Cardiac fibroblast (primary cell): ENCODE data around the gene MMP14.
A peak's percentile ranks its signal among the peaks of the same experiment; 100 is the strongest.

ENCODE experiments used
- DNase-seq, 2 donors: peaks; one replicate each; pipeline versions ENCODE4 v3.0.0 to v3.0.0-alpha.2; 2010; ENCODE audit warnings: low read depth in 2 of 2
- H3K4me3 ChIP-seq, 2 donors: replicated peaks in 1 of 2; 1 replicate in 1 of 2; 2 replicates in 1 of 2; pipeline ENCODE4 v1.5.1; 2011; ENCODE audit warnings: low read depth in 2 of 2, low read length in 2 of 2, mild to moderate bottlenecking in 2 of 2, moderate library complexity in 1 of 2
- TF ChIP-seq, protein P1 (sequence below): IDR thresholded peaks from one replicate; pipeline ENCODE4 v1.5.1; 2011; ENCODE audit warnings: low read depth, mild to moderate bottlenecking, low read length, inconsistent platforms

The MMP14 gene

GRCh38 chr14:22865424-22866405 lies 29.3 kb downstream of the MMP14 start:
- no peak for DNase-seq
- TF ChIP-seq, protein P1, sequence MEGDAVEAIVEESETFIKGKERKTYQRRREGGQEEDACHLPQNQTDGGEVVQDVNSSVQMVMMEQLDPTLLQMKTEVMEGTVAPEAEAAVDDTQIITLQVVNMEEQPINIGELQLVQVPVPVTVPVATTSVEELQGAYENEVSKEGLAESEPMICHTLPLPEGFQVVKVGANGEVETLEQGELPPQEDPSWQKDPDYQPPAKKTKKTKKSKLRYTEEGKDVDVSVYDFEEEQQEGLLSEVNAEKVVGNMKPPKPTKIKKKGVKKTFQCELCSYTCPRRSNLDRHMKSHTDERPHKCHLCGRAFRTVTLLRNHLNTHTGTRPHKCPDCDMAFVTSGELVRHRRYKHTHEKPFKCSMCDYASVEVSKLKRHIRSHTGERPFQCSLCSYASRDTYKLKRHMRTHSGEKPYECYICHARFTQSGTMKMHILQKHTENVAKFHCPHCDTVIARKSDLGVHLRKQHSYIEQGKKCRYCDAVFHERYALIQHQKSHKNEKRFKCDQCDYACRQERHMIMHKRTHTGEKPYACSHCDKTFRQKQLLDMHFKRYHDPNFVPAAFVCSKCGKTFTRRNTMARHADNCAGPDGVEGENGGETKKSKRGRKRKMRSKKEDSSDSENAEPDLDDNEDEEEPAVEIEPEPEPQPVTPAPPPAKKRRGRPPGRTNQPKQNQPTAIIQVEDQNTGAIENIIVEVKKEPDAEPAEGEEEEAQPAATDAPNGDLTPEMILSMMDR: peak; percentile 41
- H3K4me3 ChIP-seq: no peak overlapping the region

DNA sequence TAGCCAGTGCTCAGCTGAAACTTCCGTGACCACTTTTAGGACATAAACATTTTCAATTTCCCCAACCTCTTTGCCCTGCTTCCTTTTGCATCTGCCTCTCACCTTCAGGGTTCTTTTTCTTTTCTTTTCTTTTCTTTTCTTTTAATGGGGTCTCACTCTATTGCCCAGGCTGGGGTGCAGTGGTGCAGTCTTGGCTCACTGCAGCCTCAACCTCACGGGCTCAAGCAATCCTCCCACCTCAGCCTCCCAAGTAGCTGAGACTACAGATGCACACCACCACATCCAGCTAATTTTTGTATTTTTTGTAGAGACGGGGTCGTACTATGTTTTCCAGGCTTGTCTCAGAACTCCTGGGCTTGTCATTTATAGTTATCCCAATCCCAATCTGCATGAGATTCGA lies 30.5 kb downstream of the MMP14 start:
- TF ChIP-seq, protein P1: no peak
- H3K4me3 ChIP-seq: no peak overlapping the region
- DNase-seq: no peak

- H3K4me3 ChIP-seq: peak overlapping the region; percentile 63 to 87
- TF ChIP-seq, protein P1: no peak
- no peak for DNase-seq
These were observed 34.4 kb downstream of the MMP14 start for GRCh38 chr14:22870811-22871223.

DNA sequence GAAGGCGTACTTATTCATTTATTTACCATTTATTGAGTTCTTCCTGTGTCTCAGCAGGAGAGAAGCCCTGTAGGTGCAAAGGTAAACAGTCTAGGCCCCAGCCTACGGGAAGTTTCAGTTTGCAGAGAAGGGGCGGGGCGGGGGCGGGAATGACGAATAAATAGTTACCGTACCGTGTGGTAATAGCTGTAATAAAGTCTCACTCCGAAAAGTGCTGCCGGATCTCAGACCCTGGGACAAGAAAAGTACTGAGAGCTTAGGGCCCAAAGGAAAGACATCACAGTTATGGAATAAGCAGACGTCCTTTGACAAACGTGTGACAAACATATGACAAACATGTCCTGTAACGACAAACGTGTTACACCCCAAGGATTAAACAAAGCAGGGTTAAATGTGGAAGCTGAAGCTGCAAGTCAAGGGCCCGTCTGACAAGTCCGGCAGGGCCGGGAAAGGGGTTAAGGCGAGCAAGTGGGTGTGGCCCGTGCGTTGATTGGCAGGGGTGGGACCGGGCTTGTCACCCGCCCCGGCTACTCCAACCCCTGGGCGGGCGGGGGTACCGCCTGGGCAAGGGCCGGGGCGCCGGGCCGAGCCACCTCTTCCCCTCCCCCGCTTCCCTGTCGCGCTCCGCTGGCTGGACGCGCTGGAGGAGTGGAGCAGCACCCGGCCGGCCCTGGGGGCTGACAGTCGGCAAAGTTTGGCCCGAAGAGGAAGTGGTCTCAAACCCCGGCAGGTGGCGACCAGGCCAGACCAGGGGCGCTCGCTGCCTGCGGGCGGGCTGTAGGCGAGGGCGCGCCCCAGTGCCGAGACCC lies 35.0 kb downstream of the MMP14 start, which contains the start of gene LRP10:
Gene LRP10, plus strand, starts transcription at position 517 of the 809 bp plus-strand sequence. CDS start 564 bp downstream, outside the sequence.
- DNase-seq: peak; percentile 86 to 92
- peak within 1 kb of the TSS; percentile 63 to 87 for H3K4me3 ChIP-seq
- TF ChIP-seq, protein P1: no peak

- H3K4me3 ChIP-seq: peak overlapping the region; percentile 63 to 87
- peak; percentile 86 to 87 for DNase-seq
- TF ChIP-seq, protein P1: peak; percentile 97
These were observed 35.8 kb downstream of the MMP14 start for GRCh38 chr14:22872033-22872832.

DNA sequence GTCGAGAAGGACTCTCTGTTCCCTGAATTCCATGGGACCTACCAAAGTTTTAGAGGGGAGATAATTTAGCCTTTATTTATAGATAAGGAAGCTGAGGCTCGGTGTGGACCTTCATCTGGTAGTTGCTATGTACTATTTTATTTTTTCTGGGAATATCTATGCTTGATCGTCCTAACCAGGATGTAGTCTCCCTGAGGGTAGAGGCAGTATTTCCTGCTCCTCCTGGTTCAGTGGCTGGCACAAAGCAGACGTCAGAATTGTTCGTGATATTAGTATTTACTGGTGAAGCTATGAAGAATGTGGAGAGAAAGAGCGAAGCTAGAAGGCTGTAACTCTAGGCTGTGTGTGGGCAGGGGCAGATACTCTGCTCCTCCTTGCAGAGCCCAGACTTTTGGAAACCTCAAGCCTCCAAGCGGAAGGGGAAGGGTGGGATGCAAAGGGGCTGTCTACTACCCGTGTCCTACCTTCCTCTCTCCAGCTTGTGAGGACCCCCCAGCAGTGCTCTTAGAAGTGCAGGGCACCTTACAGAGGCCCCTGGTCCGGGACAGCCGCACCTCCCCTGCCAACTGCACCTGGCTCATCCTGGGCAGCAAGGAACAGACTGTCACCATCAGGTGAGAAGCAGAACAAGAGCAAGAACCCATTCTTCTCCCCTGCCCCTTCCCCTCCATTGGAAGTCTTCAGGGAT lies 36.6 kb downstream of the MMP14 start:
- DNase-seq: peak in 1 of 2 donors; percentile 39
- peak overlapping the region; percentile 63 to 87 for H3K4me3 ChIP-seq

More for the DNA sequence above, 36.6 kb downstream of the MMP14 start:
- TF ChIP-seq, protein P1: no peak
